Stimulated activated naive CD8-positive, alpha-beta T cell treated with anti-CD3 and anti-CD28 coated beads, Interleukin-15, Interleukin-2, amounts not matched to agents 100 ng/mL and 50 ng/mL, for 24 hours (primary cell): ENCODE results near the gene LHX5.

Source experiments
- H3K27ac Mint-ChIP-seq: one replicate; pipeline ENCODE4 v1.8.0; 2021; ENCODE audit warnings: mild to moderate bottlenecking, mixed read lengths
- H3K27me3 Mint-ChIP-seq: one replicate; pipeline ENCODE4 v1.8.0; 2021; ENCODE audit warnings: mixed read lengths
- H3K36me3 Mint-ChIP-seq: one replicate; pipeline ENCODE4 v1.8.0; 2021; ENCODE audit warnings: low read depth, mixed read lengths
- H3K4me1 Mint-ChIP-seq: one replicate; pipeline ENCODE4 v1.8.0; 2021; ENCODE audit warnings: low read depth, mixed read lengths
- H3K4me3 Mint-ChIP-seq: one replicate; pipeline ENCODE4 v1.8.0; 2021; ENCODE audit warnings: mild to moderate bottlenecking, mixed read lengths
- H3K9me3 Mint-ChIP-seq: one replicate; pipeline ENCODE4 v1.8.0; 2021; ENCODE audit warnings: mixed read lengths

The LHX5 gene

DNA sequence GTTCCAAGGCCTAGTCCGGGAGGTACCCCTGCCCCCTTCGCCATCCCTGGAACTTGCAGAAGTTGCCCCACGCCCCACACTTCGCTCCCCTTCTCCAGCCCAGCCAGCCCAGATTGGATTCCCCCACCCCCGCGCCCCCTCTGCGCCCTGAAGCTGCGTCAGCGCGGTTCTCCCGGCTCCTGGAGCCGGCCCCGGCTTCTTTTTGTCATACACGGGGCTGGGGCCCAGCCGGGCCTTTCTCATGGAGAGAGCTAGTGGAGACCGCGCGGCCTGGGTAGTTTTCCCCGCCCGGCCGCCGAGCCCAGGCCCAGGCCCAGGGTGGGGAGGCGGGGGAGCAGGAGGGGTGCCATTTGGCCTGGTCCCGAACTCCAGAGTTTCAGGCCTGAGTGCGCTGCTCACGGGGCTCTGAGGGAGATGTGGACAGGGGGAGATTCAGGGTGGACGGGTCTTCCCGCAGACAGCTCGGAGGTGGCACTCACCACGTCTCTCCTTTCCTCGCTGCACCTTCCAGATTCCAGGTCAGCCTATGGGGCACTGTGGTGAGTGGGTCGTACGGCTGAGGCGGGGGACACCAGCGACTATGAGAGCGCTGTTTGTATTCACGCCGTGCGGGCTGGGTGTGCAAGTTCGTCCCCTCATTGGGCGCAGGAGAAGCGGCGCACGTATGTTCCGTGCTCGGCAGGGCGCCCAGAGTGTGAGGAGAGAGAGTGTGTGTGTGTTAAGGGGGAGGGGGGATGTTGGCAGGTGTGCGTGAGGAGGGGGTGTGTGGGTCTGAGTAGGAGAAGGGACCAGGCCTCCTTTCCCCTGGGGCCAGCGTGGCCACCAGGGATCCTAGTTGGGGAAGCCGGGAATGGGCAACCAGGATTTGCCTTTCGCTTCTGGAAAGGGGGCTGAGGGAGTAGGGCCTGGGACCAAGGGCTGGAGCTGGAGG, 785 bp upstream of the LHX5 start:
- no peaks in the 10 kb centered on the region for H3K9me3 Mint-ChIP-seq
- H3K27ac Mint-ChIP-seq, result no peak overlapping the region
- peaks cover 10% of the 10 kb centered on the region for H3K4me1 Mint-ChIP-seq

DNA sequence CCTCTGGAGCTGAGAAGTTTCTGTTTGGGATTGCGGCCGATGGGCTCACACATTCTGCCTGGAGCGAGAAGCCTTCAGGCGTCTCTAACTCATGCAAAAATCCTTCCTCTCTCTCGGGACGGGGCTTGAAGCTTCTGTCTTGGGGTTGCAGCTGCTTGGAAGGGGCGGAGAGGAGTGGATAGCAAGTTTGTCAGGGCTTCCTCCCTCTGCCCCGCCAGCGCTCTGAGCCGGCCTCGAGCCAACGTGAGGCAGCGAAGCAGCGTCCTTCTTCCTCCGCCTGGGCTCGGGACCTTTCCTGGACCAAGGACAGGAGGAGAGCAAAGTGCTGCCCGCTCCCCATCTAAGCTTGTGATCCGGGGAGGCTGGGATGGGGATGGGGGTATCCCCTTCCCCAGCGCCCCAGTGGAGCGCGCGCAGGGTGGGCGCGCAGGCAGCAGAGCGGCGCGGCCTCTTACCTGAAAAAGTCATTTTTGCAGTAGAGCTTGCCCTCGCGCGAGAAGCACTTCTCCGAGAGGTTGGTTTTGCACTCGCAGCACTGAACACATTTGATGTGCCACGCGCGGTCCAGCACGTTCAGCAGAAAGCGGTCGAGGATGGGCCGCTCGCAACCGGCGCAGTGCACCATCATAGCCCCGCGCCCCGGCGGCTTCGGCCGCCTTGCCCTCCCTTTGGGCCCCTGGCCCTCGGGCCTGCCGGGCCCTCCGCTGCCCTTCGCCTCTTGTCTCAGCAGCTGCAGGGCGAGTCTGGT, 626 bp downstream of the LHX5 start:
- H3K4me3 Mint-ChIP-seq, result no peak overlapping the region
- no peak overlapping the region for H3K27ac Mint-ChIP-seq
- peaks cover 77% of the 10 kb centered on the region for H3K27me3 Mint-ChIP-seq
- H3K4me1 Mint-ChIP-seq, result peaks cover 15% of the 10 kb centered on the region
- no peaks in the 10 kb centered on the region for H3K36me3 Mint-ChIP-seq
- H3K9me3 Mint-ChIP-seq, result no peaks in the 10 kb centered on the region

More for the DNA sequence above, 785 bp upstream of the LHX5 start:
- Mint-ChIP-seq H3K4me3 (no peak overlapping the region), H3K27me3 (peaks cover 73% of the 10 kb centered on the region), H3K36me3 (no peaks in the 10 kb centered on the region)

DNA sequence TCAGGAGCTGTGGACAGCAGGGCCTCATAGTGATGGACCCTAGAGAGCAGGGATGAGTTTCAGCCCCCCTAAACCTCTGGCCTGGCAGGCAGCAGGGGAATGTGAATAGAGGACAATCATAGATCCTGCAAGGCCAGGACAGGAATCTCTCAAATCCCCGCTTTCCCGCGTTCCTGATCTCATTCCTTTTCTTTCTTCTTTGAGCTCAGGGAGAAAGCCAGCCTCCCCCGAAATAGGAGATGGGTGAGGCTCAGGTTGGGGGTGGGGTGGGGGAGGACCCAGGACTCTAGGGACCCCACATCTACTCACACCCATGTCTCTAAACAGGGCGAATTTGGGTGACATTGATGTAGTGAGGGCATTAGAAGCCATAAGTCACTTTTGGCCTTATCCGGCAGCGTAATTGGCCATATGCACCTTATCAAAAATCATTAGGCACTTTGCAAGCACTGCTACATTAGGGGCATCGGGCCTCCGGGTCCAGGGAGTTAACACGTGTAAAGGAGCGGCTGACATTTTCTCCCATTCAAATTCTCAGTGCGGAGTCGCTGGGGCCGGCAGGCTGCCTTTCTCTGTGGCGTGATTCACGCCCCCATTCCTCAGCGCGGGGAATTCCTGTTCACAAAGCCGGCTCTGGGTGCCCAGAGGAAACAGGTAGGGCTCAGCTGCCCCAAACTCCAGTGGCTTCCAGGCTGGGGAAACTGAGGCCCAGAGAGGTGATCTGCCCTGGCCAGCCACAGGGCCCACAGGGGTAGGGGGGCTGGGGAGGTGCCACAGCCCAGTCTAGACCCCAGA, 1.5 kb downstream of the LHX5 start:
- no peaks in the 10 kb centered on the region for H3K36me3 Mint-ChIP-seq
- H3K27me3 Mint-ChIP-seq, result peaks cover 71% of the 10 kb centered on the region
- H3K4me1 Mint-ChIP-seq, result peaks cover 13% of the 10 kb centered on the region
- no peak overlapping the region for H3K27ac Mint-ChIP-seq
- H3K4me3 Mint-ChIP-seq, result no peak overlapping the region
- no peaks in the 10 kb centered on the region for H3K9me3 Mint-ChIP-seq

DNA sequence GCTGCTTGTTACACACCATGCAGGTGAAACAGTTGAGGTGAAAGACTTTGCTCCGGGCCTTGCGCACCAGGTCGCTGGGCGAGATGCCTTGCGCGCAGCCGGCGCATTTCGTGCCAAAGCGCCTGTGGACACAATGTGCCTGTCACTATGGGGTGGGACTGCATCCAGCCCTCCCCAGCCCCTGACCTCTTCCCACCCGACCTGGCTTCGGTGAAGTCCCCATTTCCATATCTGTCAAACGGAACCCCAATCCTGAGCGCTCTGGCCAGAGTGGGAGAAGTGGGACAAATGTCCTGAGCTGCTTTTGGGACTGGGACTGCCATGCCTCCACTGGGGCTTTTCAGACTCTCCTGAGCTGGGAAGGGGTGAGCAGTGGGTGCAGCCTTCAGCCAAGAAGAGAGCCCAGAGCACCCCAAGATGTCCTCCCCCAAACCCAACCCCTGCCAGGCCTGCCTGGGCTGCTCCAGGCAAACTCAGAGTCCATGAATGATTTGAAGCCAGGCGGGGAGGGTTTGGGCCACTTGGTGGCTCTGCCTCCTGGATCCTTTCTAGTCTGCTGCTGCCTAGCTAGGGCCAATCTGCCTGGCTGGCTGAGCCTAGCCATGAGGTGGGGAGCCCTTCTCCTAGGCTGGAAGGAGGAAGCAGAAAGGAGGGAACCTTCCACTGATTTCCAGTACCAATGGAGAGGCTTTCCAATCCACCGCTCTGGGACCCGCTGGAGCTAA, 2.3 kb downstream of the LHX5 start:
- Mint-ChIP-seq H3K36me3 (no peaks in the 10 kb centered on the region), H3K27ac (no peak overlapping the region), H3K4me1 (peaks cover 13% of the 10 kb centered on the region), H3K4me3 (no peak overlapping the region), H3K9me3 (no peaks in the 10 kb centered on the region), H3K27me3 (peaks cover 70% of the 10 kb centered on the region)

DNA sequence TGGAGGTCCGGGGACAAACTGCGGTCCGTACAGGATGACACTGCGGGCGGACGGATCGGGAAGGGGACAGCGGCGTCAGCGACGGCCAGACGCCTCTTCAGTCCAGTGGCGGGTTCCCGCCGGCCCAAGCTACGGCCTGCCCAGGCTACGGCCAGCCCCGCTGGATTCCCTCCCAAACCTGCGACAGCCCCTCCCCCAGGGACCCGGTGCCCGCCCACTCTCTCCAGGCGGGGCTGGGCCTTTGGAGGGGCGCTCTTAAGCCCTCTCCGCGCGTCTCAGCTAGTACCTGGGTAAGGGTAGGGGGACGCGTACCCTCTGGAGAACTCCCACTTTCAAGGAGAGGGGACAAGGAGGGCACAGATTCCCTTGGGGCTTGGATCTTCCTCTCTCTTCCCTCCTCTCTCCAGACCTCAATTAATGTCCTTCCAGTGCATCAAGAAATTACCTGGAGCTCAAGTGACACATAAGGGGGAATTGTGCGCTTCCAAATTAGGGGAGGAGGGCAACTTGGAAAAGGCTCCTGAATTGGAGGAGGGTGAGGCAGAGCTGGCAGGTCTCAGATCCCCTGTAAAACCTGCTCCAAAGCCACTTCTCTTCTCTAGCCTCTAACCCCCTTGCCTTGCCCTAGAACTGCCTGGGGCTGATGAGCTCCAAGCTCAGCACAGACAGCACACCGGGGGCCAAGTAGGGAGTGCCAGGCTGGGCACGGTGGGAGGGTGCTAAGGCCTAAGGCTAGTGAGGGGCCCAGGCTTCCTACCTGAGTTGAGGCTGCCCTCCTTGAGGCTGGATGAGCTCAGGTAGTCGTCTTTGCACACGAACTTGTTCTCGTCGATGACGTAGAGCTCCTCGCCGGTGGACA, 3.1 kb downstream of the LHX5 start:
- H3K4me1 Mint-ChIP-seq, result peaks cover 16% of the 10 kb centered on the region
- no peaks in the 10 kb centered on the region for H3K36me3 Mint-ChIP-seq
- H3K9me3 Mint-ChIP-seq, result no peaks in the 10 kb centered on the region
- no peak overlapping the region for H3K4me3 Mint-ChIP-seq
- peaks cover 72% of the 10 kb centered on the region for H3K27me3 Mint-ChIP-seq
- H3K27ac Mint-ChIP-seq, result no peak overlapping the region

DNA sequence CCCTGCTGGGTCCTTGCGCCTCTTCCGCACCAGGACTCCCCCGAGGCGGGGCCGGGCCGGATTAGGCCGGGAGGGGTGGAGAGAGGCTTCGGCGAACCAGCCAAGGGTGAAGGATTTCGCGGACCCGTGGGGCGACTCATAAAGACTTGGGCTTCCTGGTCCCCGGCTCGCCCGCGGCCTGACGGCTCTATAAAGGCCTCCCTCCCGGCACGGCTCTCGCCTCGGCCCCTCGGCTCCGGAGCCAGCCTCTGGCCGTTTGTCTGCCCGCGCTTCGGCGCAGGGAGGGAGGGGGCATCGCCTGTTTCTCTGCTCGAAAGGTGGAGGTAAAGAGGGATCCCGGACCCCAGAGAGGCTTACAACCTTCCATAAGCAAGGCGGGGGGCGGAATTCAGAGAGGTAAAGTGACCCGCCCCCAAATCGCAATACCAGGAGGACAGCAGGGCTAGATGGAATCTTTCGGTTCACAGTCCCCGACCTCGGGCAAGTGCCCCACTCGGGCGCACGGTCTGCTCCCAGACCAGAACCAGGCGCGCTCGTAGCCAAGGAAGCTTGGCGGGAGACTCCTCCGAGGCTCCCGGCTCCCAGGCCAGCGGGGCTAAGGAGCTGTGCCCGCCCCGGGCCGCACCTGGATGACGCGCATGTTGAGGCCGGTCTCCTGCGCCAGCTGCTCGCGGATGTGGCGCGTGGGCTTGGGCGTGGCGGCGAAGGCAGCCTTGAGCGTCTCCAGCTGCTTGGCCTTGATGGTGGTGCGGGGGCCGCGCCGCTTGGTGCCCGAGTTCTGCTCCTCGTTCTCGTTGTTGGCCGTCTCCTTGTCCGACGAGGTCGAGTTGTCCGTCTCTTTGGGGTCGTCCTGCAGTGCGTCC, 3.9 kb downstream of the LHX5 start:
- no peak overlapping the region for H3K27ac Mint-ChIP-seq
- peak overlapping the region; percentile 32 for H3K4me3 Mint-ChIP-seq
- H3K4me1 Mint-ChIP-seq, result peaks cover 20% of the 10 kb centered on the region
- H3K36me3 Mint-ChIP-seq, result no peaks in the 10 kb centered on the region
- H3K9me3 Mint-ChIP-seq, result no peaks in the 10 kb centered on the region
- peaks cover 68% of the 10 kb centered on the region for H3K27me3 Mint-ChIP-seq

DNA sequence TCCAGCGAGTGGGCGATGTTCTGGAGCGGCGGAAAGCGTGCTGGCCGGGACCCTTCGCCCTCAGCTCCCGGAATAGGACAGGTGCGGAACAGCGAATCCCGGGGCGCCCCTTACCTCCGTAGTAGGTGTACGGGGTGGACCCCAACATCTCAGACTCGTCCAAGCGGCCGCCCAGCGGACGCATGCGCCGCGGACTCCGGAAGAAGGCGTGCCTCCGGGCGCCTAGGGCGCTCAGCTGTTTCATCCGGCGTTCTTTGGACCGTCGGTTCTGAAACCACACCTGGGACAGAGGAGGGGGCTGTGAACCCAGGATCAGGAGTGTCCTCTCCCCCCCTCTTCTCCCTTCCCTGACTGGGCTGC, 4.5 kb downstream of the LHX5 start:
- Mint-ChIP-seq H3K9me3 (no peaks in the 10 kb centered on the region), H3K36me3 (no peaks in the 10 kb centered on the region), H3K27me3 (peaks cover 70% of the 10 kb centered on the region), H3K4me3 (peak overlapping the region; percentile 48), H3K4me1 (peaks cover 23% of the 10 kb centered on the region), H3K27ac (peak overlapping the region; percentile 21)

DNA sequence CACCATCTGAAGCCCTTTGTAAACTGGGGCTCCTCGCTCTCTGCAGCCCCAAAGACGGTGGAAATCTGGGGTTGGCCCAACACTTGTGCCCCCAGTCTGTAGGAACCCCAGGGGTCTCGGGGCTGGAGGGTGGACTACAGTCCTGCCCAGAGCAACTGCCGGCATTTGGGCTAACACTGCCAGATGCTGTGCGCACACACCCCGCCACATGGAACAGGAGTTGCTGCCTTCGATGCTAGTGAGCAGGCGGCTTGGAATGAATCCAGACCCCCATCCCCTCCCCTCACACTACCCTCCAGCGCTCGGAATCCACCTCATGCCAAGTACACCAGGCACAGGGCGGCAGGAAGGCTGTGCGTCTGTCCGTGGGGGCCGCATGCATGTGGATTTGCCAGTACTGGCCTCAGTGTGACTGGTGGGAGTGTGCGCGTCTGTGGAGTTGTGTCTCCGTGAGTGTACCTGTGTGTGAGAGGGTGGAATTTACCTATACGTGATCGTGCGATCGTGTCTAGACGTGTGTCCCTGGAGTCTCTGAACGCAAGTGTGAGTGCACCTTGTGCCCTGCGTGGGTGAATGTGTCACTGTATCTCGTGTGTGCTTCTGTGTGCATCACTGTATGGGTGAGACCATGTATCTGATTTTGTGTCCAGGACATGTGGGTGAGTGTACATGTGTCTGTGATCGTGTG, 5.1 kb downstream of the LHX5 start:
- Mint-ChIP-seq H3K27me3 (peaks cover 70% of the 10 kb centered on the region), H3K9me3 (no peaks in the 10 kb centered on the region), H3K4me1 (peaks cover 23% of the 10 kb centered on the region), H3K27ac (peak overlapping the region; percentile 21), H3K4me3 (peak overlapping the region; percentile 48), H3K36me3 (no peaks in the 10 kb centered on the region)

DNA sequence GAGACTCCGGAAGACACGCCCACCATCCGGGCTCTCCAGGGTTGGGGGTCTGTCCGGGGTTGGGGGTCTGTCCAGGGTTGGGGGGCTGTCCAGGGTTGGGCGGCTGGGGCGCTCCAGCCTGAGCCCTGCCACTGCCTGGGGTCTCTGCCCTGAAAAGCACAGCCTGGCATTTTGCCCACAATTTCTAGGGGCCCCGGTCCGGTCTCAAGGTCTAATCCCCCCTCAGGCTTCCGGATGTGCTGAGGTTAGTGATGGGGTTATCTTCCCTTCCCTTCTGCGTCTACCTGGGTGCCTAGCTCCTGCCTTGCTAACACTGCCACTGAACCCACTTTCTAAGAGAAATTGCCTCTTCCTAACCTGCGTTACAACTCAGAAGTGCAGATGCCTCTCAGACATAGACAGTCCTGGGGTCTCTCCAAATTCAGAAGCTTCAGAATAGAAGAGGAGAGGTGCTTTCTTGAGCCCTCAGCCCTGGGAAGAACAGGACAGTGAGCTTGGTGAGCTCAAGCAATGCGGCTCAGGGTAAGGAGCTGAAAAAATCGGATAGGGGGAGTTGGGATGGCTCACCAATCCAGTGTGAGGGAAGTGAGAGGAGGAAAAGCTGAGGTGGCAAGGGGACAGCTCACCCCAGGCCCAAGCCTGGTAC, 5.7 kb downstream of the LHX5 start:
- no peaks in the 10 kb centered on the region for H3K9me3 Mint-ChIP-seq
- no peak overlapping the region for H3K4me3 Mint-ChIP-seq
- peaks cover 23% of the 10 kb centered on the region for H3K4me1 Mint-ChIP-seq
- no peaks in the 10 kb centered on the region for H3K36me3 Mint-ChIP-seq
- H3K27me3 Mint-ChIP-seq, result peaks cover 71% of the 10 kb centered on the region
- no peak overlapping the region for H3K27ac Mint-ChIP-seq

DNA sequence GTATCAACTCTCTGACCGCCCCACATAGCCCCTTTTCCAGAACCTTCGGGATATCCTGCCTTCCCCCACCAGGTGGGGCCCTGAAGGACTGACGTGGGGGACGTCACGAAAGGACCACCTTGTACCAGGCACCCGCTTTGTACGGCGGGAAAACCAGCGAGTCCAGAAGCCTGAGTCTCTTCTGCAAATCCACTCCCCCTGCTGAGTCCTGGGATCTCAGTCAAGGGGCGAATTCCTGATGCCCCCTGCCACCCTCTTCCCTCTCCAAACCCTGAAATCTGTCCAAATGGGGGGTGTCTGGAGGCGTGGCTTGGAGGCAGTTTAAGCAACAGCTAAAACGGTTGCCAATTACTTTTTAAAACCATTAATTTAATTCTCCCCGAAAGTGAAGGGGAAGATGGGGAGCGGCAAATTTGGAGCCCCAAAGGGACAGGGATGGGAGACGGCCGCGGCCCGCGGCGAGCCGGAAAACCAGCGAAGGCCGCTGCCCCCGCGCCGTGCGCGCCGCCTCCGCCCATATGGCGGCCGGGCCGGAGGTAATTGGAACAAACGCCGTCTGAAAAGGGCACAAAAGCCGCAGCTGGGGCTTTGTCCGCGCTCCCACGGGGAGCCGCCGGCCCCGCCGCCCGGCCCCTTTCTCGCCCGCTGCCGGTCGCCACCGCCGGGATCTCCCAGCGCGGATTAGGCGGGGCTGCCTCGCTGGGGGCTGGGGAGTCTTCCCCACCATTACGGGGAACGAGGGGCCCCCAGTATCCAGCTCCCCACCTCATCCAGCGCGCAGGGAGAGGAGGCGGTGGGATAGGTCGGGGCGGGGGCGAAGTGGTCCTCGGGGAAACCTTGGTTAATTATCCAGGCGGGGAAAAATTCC, 6.6 kb downstream of the LHX5 start:
- H3K4me1 Mint-ChIP-seq, result peaks cover 23% of the 10 kb centered on the region
- H3K27ac Mint-ChIP-seq, result no peak overlapping the region
- no peaks in the 10 kb centered on the region for H3K9me3 Mint-ChIP-seq
- H3K4me3 Mint-ChIP-seq, result no peak overlapping the region
- no peaks in the 10 kb centered on the region for H3K36me3 Mint-ChIP-seq
- H3K27me3 Mint-ChIP-seq, result peaks cover 68% of the 10 kb centered on the region

DNA sequence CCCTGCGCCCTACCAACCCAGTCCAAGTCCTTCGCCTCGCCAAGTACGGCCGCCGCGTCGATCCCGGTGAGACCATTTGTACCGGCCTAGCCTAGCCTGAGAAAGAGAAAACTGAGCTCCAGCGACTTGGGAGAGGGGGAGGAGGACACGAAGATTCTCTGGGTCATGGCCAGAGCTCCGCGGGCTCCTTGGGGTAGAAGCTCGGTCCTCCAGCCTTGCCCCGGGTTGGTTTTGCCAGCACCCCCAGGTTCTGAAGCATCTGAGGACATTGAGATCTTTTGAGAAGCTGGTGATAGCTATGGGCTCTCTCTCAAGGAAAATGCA, 7.3 kb downstream of the LHX5 start:
- peaks cover 63% of the 10 kb centered on the region for H3K27me3 Mint-ChIP-seq
- no peak overlapping the region for H3K4me3 Mint-ChIP-seq
- no peaks in the 10 kb centered on the region for H3K36me3 Mint-ChIP-seq
- H3K27ac Mint-ChIP-seq, result no peak overlapping the region
- no peaks in the 10 kb centered on the region for H3K9me3 Mint-ChIP-seq
- H3K4me1 Mint-ChIP-seq, result peaks cover 23% of the 10 kb centered on the region
